K562 (cell line): ENCODE data around the gene MYBPH. TPM values are rescaled to one million over a fixed set of nuclear protein-coding genes. Genes with fewer than 3 reads are reported as not detected.
A peak's percentile ranks its signal among the peaks of the same experiment; 100 is the strongest.

Source experiments
- ARHGAP35 ChIP-seq: fragments of 450-650 bp; IDR thresholded peaks from 2 replicates; pipeline ENCODE4 v1.6.1; 2018; ENCODE audit not compliant: partially characterized antibody
- ARID3A ChIP-seq: IDR thresholded peaks from 2 replicates; pipeline ENCODE4 v1.6.1; 2012; ENCODE audit warnings: low read depth, low read length, improper control_type of control experiment, borderline replicate concordance
- ASH1L ChIP-seq: fragments of 450-650 bp; IDR thresholded peaks from 2 replicates; pipeline ENCODE4 v1.6.1; 2018; ENCODE audit warnings: borderline replicate concordance, mild to moderate bottlenecking, low read depth; ENCODE audit not compliant: partially characterized antibody
- BMI1 ChIP-seq: fragments of 150-350 bp; IDR thresholded peaks from 2 replicates; pipeline ENCODE4 v1.6.1; 2014; ENCODE audit warnings: low read length
- CREB5 ChIP-seq: fragments of 250-450 bp; sonication (Bioruptor Pico); IDR thresholded peaks from 2 replicates; pipeline ENCODE4 v1.5.0; 2020; ENCODE audit warnings: mild to moderate bottlenecking
- GABPB1 ChIP-seq: sonication (generic); formaldehyde crosslinking; IDR thresholded peaks from 2 replicates; pipeline ENCODE4 v1.8.0; 2022; ENCODE audit warnings: mild to moderate bottlenecking, missing genetic modification reagents
- GTF2E2 ChIP-seq: fragments of 200-800 bp; sonication (Bioruptor generic); IDR thresholded peaks from 2 replicates; pipeline ENCODE4 v1.6.1; 2016; ENCODE audit warnings: missing genetic modification characterization, missing compliant biosample characterization
- JUND ChIP-seq, 2 experiments: IDR thresholded peaks; 2 replicates in 1 of 2; 3 replicates in 1 of 2; pipeline ENCODE4 v1.6.1; 2011; ENCODE audit warnings: borderline replicate concordance in 2 of 2, low read depth in 2 of 2, low read length in 2 of 2, improper control_type of control experiment in 1 of 2, missing biosample characterization in 1 of 2, missing genetic modification characterization in 1 of 2, missing genetic modification reagents in 1 of 2
- MCM3 ChIP-seq: fragments of 450-650 bp; IDR thresholded peaks from 2 replicates; pipeline ENCODE4 v1.6.1; 2016
- MEIS2 ChIP-seq: fragments of 450-650 bp; IDR thresholded peaks from 2 replicates; pipeline ENCODE4 v1.6.1; 2014; ENCODE audit warnings: mild to moderate bottlenecking; ENCODE audit not compliant: partially characterized antibody
- NCOA2 ChIP-seq, 2 experiments: fragments of 450-650 bp; IDR thresholded peaks; 2 replicates each; pipeline ENCODE4 v1.6.1; 2018; ENCODE audit warnings: mild to moderate bottlenecking in 2 of 2, moderate library complexity in 1 of 2; ENCODE audit not compliant: partially characterized antibody in 2 of 2
- PTRF ChIP-seq: fragments of 450-650 bp; IDR thresholded peaks from 2 replicates; pipeline ENCODE4 v1.6.1; 2016; ENCODE audit warnings: mild to moderate bottlenecking, missing genetic modification characterization, missing compliant biosample characterization
- RUNX1 ChIP-seq: sonication (generic); IDR thresholded peaks from 2 replicates; pipeline ENCODE4 v1.6.1; 2016; ENCODE audit warnings: antibody characterized with exemption, low read depth
- SMARCB1 ChIP-seq: IDR thresholded peaks from 2 replicates; pipeline ENCODE4 v1.6.1; 2011; ENCODE audit warnings: improper control_type of control experiment, low read depth; ENCODE audit not compliant: insufficient read length
- SMC3 ChIP-seq: conservative IDR thresholded peaks from 2 replicates; pipeline ENCODE4 v1.6.1; 2011; ENCODE audit warnings: low read depth, low read length, improper control_type of control experiment; ENCODE audit not compliant: insufficient read depth
- ZKSCAN1 ChIP-seq: fragments of 150-350 bp; IDR thresholded peaks from 2 replicates; pipeline ENCODE4 v1.6.1; 2016; ENCODE audit warnings: low read depth, low read length
- ZNF146 ChIP-seq: IDR thresholded peaks from one replicate; pipeline ENCODE4 v1.6.1; 2018; ENCODE audit warnings: missing compliant biosample characterization; ENCODE audit not compliant: unreplicated experiment
- ZNF347 ChIP-seq: fragments of 450-650 bp; formaldehyde crosslinking; IDR thresholded peaks from 2 replicates; pipeline ENCODE4 v1.4.0; 2020; ENCODE audit warnings: low read depth, mild to moderate bottlenecking, moderate library complexity
- ZNF431 ChIP-seq: sonication (generic); formaldehyde crosslinking; IDR thresholded peaks from 2 replicates; pipeline ENCODE4 v1.8.0; 2022; ENCODE audit warnings: mild to moderate bottlenecking, missing genetic modification reagents
- polyA plus RNA-seq, 8 experiments: library from polyadenylated mRNA; depleted of rRNA in 4 of 8; stranded (reverse) in 5 of 8; unstranded in 3 of 8; fragments of >200 nt; fragmentation: Nextera tagmentation in 2 of 8; fragmentation: Illumina TruSeq in 1 of 8; extraction: Ambion mirVana in 2 of 8; extraction: Trizol in 1 of 8; gene quantifications; 2 replicates each; pipeline versions ENCODE4 v1.2.1 to v1.2.3, GENCODE V29; 2011 to 2014; ENCODE audit warnings: inconsistent platforms in 1 of 8, missing spikeins in 1 of 8
- total RNA-seq, 7 experiments: library from RNA; depleted of rRNA in 6 of 7; stranded (reverse); fragments of >200 nt in 6 of 7; fragmentation: Illumina TruSeq in 2 of 7; extraction: Trizol in 2 of 7; gene quantifications; 2 replicates each; pipeline versions ENCODE4 v1.2.1 to v1.2.3, GENCODE V29; 2011 to 2021; ENCODE audit warnings: low replicate concordance in 1 of 7
- TF ChIP-seq, protein P1 (sequence below): fragments of 450-650 bp; formaldehyde crosslinking; IDR thresholded peaks from 2 replicates; pipeline ENCODE4 v1.4.0; 2022; ENCODE audit warnings: missing genetic modification characterization
- TF ChIP-seq, protein P2 (sequence below): sonication (generic); formaldehyde crosslinking; IDR thresholded peaks from 2 replicates; pipeline ENCODE4 v1.8.0; 2022; ENCODE audit warnings: missing genetic modification reagents, mild to moderate bottlenecking, moderate library complexity, borderline replicate concordance

The MYBPH gene
- total and polyA plus RNA-seq, 9 of the 15 experiments (the other 6 are each of a cell fraction or from before 2014, with no cell fraction given), result 0.13 TPM; not detected in 8

DNA sequence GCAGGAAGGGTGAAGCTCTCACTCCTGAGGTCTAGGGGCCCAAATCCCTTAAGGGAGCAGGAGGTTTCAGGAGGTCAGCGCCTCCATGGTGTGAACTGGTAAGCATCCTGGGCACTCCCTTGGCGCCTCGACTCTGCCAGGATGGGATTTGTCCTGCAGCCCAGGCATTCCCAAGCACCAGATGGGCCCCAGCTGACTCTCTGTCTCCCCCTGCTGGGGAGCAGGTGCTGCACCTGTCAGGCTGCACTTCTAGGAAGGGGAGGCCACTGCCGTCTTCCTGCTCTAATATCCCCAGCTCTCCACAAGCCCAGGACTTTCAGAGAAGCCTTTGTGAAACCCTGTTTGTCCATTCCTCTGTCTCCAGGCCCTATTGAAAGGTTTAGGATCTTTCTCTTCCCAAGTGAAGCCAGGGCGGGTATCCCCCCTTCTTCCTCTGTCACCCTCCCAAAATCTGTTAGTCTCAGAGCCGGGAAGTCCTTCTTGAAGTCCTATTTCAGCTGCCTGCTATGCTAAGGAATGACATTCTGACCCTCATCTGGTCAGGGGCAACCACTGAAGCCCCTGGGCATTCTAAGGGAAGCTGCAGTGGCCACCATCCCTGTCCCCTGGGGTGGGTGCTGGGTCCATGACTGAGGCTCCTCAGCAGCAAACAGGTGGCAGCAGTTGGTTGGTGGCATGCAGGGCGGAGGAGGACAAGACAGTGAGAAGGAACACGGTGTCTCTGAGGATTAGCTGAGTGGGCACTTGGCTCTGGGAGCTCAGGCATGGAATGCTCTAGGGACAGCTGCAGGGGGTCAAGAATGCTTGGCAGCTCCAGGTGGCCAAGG is 3.2 kb downstream of the MYBPH start (continued):
- TF ChIP-seq, protein P1, sequence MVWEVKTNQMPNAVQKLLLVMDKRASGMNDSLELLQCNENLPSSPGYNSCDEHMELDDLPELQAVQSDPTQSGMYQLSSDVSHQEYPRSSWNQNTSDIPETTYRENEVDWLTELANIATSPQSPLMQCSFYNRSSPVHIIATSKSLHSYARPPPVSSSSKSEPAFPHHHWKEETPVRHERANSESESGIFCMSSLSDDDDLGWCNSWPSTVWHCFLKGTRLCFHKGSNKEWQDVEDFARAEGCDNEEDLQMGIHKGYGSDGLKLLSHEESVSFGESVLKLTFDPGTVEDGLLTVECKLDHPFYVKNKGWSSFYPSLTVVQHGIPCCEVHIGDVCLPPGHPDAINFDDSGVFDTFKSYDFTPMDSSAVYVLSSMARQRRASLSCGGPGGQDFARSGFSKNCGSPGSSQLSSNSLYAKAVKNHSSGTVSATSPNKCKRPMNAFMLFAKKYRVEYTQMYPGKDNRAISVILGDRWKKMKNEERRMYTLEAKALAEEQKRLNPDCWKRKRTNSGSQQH (CRISPR knock-in tag), result no peak
- no peak for TF ChIP-seq ZNF431 (CRISPR knock-in tag)
- no peak for TF ChIP-seq ZNF347 (CRISPR knock-in tag)
- peak; percentile 91 for TF ChIP-seq SMC3
- TF ChIP-seq PTRF (tag), result no peak
- no peak for TF ChIP-seq ASH1L
- TF ChIP-seq ARID3A, result no peak
- no peak for TF ChIP-seq BMI1
- no peak for TF ChIP-seq NCOA2 (IDR thresholded peaks at IDR 0.05; ENCODE audit: partially characterized antibody in 2 of 2)
- TF ChIP-seq GTF2E2 (tag), result no peak
- no peak for TF ChIP-seq ZKSCAN1
- no peak for TF ChIP-seq MCM3
- TF ChIP-seq CREB5 (CRISPR knock-in tag), result no peak
- TF ChIP-seq JUND (IDR thresholded peaks at IDR 0.05; ENCODE audit: borderline replicate concordance, low read depth, low read length), result peak; percentile 57
- no peak for TF ChIP-seq JUND (tag; IDR thresholded peaks at IDR 0.05; ENCODE audit: borderline replicate concordance, low read depth, low read length)
- TF ChIP-seq, protein P2, sequence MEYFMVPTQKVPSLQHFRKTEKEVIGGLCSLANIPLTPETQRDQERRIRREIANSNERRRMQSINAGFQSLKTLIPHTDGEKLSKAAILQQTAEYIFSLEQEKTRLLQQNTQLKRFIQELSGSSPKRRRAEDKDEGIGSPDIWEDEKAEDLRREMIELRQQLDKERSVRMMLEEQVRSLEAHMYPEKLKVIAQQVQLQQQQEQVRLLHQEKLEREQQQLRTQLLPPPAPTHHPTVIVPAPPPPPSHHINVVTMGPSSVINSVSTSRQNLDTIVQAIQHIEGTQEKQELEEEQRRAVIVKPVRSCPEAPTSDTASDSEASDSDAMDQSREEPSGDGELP, result peak; percentile 73; the same call in 1 of the 2 replicates
- TF ChIP-seq SMARCB1, result no peak
- no peak for TF ChIP-seq GABPB1 (CRISPR knock-in tag)
- TF ChIP-seq RUNX1, result no peak
- TF ChIP-seq ZNF146, result no peak
- no peak for TF ChIP-seq ARHGAP35
- peak; percentile 47 for TF ChIP-seq MEIS2
